Stimulated activated CD8-positive, alpha-beta memory T cell treated with anti-CD3 and anti-CD28 coated beads, Interleukin-12 subunit alpha, Interleukin-12 subunit beta, amount 100 ng/mL, for 24 hours (primary cell): Measurements from ENCODE around the gene KRTAP2-1.
"Not testable (repeated sequence)": the region's sequence is repeated elsewhere in the genome, so short reads cannot be mapped to it uniquely, and the experiment has no call there.

Experiments used
- DNase-seq: peaks from one replicate; pipeline ENCODE4 v3.0.0-alpha.2; 2020; ENCODE audit errors: extremely low read depth

The KRTAP2-1 gene

DNA sequence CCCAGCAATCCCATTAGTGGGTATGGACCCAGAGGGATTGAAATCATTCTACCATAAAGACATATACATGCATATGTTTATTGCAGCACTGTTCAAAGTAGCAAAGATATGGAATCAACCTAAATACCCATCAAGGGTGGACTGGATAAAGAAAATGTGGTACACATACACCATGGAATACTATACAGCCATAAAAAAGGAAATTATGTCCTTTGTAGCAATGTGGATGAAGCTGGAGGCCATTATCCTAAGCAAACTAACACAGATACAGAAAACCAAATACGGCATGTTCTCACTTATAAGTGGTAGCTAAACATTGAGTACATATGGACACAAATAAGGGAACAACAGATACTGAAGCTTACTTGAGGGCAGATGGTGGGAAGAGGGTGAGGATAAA is 10.4 kb upstream of the KRTAP2-1 start:
- DNase-seq: no peak

DNA sequence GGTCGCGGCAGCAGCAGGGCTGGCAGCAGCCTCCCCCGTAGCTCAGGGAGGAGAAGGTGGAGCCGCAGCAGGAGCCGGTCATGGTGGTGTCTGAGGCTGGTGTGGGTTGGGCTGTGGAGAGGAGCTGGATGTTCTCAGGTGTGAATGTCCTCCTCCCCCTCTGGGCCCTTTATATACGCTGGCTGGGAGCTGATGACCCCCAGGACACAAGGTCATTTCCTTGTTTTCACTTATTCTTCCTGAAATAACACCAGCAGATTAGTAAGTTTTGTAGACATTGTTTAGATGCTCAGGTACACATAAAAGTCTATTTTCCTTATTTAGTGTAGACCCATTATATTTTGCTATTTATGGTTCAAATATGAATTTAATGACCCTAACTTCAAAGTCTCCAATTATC is 8.0 kb upstream of the KRTAP2-1 start, which contains the start of gene KRTAP2-2:
KRTAP2-2 (minus strand) TSS at position 101 of the 400 bp plus-strand sequence; CDS start at position 82, 19 bp downstream.
- not testable (repeated sequence) for DNase-seq

DNA sequence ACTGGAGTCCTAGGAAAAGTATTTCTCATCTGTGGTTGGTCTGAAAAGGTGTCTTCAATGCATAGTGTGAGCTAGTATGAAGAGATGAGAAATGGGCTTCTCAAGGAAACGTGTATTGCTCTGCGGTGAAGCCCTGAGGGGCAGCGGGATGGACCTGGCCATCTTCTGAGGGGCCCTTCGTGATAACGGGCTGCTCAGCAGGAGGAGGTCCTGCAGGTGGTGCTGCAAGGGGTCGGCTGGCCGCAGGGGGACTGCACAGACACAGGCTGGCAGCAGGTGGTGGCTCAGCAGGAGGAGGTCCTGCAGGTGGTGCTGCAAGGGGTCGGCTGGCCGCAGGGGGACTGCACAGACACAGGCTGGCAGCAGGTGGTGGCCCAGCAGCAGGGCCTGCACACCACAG is 7.4 kb upstream of the KRTAP2-1 start:
- not testable (repeated sequence) for DNase-seq

- DNase-seq: no peak
Measured at GRCh38 chr17:41054025-41054424, 6.9 kb upstream of the KRTAP2-1 start.

DNA sequence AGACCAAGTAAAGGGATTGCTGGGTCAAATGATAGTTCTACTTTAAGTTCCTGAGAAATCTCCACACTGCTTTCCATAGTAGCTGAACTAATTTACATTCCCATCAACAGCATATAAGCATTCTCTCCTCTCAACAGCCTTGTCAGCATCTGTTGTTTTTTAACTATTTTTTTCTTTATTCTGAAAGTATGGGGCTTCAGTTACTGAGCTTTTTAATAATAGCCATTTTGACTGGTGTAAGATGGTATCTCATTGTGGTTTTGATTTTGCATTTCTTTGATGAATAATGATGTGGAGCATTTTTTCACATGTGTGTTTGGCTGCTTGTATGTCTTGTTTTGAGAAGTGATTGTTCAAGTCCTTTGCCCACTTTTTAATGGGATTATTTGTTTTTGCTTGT is 5.5 kb upstream of the KRTAP2-1 start:
- DNase-seq: no peak

- DNase-seq: no peak
Measured at GRCh38 chr17:41049110-41049509, 2.0 kb upstream of the KRTAP2-1 start.

GRCh38 chr17:41048441-41048840 is 1.3 kb upstream of the KRTAP2-1 start:
- no peak for DNase-seq

DNA sequence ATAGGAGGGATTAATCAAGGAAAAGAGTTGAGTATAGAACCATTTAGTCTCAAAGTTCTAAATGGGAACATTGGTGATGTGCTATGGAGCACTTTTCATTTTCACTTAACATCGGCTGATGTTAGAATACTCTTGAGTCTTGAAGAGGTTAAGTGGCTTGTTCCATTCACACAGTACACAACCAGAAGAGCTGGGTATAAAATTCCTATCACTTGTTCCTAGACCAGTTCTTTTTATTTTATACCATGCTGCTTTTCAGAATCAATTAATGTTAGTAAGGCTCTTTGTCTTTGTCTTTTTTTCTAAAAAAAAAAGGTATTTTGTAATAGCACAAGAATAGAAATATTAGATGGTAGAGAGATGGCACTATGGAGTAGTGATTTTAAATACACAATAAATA is 4.2 kb downstream of the KRTAP2-1 start:
- DNase-seq: no peak

DNA sequence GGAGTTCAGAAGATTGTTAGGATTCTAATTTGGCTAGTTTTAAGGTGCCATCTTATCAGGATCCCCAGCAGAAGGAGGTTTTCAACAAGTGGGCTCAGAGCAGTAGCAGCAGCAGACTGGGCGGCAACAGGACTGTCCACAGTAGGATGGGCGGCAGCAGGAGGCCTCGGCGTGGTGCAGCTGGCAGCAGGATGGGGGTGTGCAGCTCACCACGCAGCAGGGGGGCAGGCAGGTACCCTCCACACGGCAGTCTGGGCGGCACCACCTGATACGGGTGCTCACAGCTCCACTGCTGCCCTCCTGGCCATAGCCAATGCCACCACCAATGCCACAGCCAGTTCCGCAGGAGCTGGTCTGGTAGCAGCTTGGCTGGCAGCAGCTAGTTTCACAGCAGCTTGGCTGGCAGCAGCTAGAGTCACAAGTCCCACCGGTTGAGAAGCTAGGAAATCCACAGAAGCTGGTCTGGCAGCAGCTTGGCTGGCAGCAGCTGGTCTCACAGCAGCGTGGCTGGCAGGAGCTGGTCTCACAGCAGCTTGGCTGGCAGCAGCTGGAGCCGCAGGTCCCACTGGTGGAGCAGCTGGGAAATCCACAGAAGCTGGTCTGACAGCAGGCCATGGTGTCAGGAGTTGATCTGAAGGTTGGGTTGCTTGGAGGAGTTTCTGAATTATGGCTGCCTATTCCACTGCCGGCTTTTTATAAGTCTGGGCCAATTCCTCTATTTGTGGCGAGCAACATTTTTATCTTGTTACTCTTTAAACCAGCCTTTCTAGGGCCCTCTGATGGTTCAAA is 6.1 kb downstream of the KRTAP2-1 start, which contains the start of gene KRTAP1-1:
KRTAP1-1 (minus strand) TSS at position 668 of the 789 bp plus-strand sequence; CDS start at position 615, 53 bp downstream.
- not testable (repeated sequence) for DNase-seq

GRCh38 chr17:41037853-41038350 is 9.2 kb downstream of the KRTAP2-1 start:
- DNase-seq: no peak

DNA sequence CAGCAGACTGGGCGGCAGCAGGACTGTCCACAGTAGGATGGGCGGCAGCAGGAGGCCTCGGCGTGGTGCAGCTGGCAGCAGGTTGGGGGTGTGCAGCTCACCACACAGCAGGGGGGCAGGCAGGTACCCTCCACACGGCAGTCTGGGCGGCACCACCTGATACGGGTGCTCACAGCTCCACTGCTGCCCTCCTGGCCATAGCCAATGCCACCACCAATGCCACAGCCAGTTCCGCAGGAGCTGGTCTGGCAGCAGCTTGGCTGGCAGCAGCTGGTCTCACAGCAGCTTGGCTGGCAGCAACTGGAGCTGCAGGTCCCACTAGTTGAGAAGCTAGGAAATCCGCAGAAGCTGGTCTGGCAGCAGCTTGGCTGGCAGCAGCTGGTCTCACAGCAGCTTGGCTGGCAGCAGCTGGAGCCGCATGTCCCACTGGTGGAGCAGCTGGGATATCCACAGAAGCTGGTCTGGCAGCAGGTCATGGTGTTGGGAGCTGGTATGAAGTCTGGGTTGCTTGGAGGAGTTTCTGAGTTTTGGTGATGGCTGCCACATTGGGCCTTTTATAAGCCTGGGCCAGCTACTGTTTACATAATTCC is 12.7 kb downstream of the KRTAP2-1 start, which contains the start of gene KRTAP1-3:
KRTAP1-3 (minus strand) TSS at position 529 of the 590 bp plus-strand sequence; CDS start at position 476, 53 bp downstream.
- not testable (repeated sequence) for DNase-seq

GRCh38 chr17:41029633-41030245 is 17.4 kb downstream of the KRTAP2-1 start, which contains the start of gene KRTAP1-4:
Gene KRTAP1-4, minus strand, starts transcription at chr17:41030195. Its CDS starts 117 bp downstream, at chr17:41030078.
- DNase-seq: no peak

- no peak for DNase-seq
Measured at GRCh38 chr17:41026715-41027471, 20.2 kb downstream of the KRTAP2-1 start, which contains the start of gene KRTAP1-5. Gene KRTAP1-5, minus strand, starts transcription at chr17:41027208. Its CDS starts 53 bp downstream, at chr17:41027155.

GRCh38 chr17:41024697-41025096 is 22.4 kb downstream of the KRTAP2-1 start:
- DNase-seq: no peak

GRCh38 chr17:41020336-41020735 is 26.8 kb downstream of the KRTAP2-1 start:
- no peak for DNase-seq

DNA sequence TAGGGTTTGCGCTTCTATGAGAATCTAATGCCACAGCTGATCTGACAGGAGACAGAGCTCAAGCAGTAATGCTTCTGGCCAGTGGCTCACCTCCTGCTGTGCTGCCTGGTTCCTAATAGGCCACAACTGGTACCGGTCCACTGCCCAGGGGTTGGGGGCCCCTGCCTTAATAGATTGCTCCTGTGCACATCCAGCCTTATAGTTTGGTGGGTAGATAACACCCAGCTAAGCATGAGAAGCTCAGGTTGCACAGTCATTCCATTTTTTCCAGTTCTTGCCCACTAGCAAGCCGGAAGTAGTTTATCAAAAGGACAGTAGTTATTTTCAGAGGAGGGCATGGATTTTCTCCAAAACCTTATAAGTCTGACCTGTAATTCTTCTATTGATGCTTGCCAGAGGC is 27.7 kb downstream of the KRTAP2-1 start:
- no peak for DNase-seq

DNA sequence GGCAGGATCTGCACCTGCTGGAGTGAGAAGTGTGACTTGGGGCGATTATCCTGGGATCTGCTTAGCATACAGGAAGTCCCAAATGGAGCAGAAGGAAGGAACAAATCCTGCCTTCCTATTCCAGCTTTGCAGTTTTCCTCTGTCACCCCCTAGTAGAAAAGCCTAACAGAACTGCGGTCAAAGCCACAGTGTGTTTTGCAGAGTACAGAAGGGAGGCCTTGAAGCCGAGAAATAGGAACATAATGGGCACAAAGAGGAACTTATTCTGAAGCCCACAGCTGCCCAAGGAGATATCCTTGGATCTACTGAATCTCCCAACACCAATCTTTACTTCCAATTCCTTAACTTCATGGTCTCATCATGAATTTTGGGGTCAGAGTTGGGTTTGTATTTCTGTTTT is 28.6 kb downstream of the KRTAP2-1 start:
- DNase-seq: no peak

- no peak for DNase-seq
Measured at GRCh38 chr17:41016578-41017215, 30.4 kb downstream of the KRTAP2-1 start.

- no peak for DNase-seq
Measured at GRCh38 chr17:41015454-41015853, 31.7 kb downstream of the KRTAP2-1 start.

DNA sequence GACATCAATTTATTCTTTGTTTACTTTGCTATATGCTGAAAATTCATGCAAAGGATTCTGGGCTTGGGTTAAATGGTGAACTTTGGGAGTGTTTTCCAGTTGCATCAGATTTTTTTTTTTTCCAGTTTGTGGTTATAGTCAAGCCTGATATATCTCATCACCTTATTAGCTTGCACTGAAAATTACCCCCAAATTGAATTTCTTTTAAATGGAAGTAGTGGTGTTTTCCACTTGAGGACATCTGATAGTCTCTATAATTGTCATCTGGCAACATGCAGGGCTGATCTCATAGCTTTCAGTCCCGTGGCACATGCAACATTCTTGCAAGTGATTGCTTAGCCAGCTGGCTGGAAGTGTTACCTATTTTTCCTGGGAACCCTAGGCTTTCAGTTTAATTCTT is 33.5 kb downstream of the KRTAP2-1 start:
- no peak for DNase-seq

DNA sequence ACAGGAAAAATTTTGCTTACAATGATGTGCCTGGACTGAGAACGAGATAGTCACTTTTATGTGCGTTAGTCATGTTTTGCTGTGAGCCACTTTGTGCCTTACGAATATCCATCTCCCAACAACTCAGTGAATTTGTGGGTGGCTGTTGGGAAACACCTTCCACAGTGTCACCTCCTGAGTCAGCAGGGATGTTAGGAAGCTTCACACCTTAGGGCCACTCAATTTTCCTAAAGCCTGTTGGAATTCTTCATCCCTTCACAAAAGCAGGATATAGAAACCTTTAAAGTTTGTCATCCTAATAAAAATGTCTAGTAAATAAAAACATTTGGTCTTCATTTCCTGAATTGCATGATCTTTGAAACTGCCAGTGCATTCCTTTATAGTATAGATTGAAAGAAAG is 33.9 kb downstream of the KRTAP2-1 start:
- DNase-seq: no peak
